DND-41 (cell line): Measurements from ENCODE around the gene MTSS2.

Source experiments
- ATAC-seq: fragments of 200-7000 bp; cut with Tn5 transposase; 3 replicates; pipeline ENCODE4 v1.9.1; 2021; ENCODE audit warnings: low read depth; ENCODE audit not compliant: insufficient read depth
- DNase-seq: peaks from one replicate; pipeline ENCODE4 v3.0.0-alpha.2; 2020
- H2AFZ ChIP-seq: 2 replicates; pipeline ENCODE4 v1.6.0; 2012; ENCODE audit warnings: low read depth, low read length
- H3K27ac ChIP-seq: 2 replicates; pipeline ENCODE4 v1.5.1; 2012; ENCODE audit warnings: low read length, inconsistent platforms
- H3K27me3 ChIP-seq: fragments of 200-600 bp; sonication (generic); 2 replicates; pipeline ENCODE4 v1.6.0; 2012; ENCODE audit warnings: low read length, mild to moderate bottlenecking, inconsistent platforms; ENCODE audit not compliant: insufficient read depth, poor library complexity
- H3K36me3 ChIP-seq: 2 replicates; pipeline ENCODE4 v1.5.1; 2012; ENCODE audit warnings: low read length, inconsistent platforms; ENCODE audit not compliant: insufficient read depth
- H3K4me1 ChIP-seq: 2 replicates; pipeline ENCODE4 v1.5.1; 2012; ENCODE audit warnings: mild to moderate bottlenecking, low read length; ENCODE audit not compliant: insufficient read depth
- H3K4me2 ChIP-seq: 2 replicates; pipeline ENCODE4 v1.6.0; 2012; ENCODE audit warnings: mild to moderate bottlenecking, moderate library complexity, low read length, inconsistent platforms; ENCODE audit not compliant: insufficient read depth
- H3K4me3 ChIP-seq, 2 experiments: fragments of 200-600 bp in 1 of 2; shearing (Covaris generic) in 1 of 2; 2 replicates each; pipeline ENCODE4 v1.5.1; 2012 to 2016; ENCODE audit warnings: inconsistent platforms in 2 of 2, low read length in 2 of 2, mild to moderate bottlenecking in 2 of 2, low read depth in 1 of 2, moderate library complexity in 1 of 2
- H3K79me2 ChIP-seq: 2 replicates; pipeline ENCODE4 v1.6.0; 2012; ENCODE audit warnings: low read length, inconsistent platforms; ENCODE audit not compliant: insufficient read depth
- H3K9ac ChIP-seq: 2 replicates; pipeline ENCODE4 v1.6.0; 2012; ENCODE audit warnings: low read depth, mild to moderate bottlenecking, inconsistent platforms, low read length, moderate library complexity
- H3K9me3 ChIP-seq: 2 replicates; pipeline ENCODE4 v1.5.1; 2012; ENCODE audit warnings: low read length, moderate library complexity, mild to moderate bottlenecking, inconsistent platforms; ENCODE audit not compliant: insufficient read depth, severe bottlenecking
- H4K20me1 ChIP-seq: 2 replicates; pipeline ENCODE4 v1.6.0; 2012; ENCODE audit warnings: low read length; ENCODE audit not compliant: insufficient read depth
- CTCF ChIP-seq: IDR thresholded peaks from 2 replicates; pipeline ENCODE4 v1.5.1; 2012; ENCODE audit warnings: borderline replicate concordance, low read length, moderate library complexity, mild to moderate bottlenecking; ENCODE audit not compliant: poor library complexity, severe bottlenecking; ENCODE audit errors: extremely low read depth
- EZH2 ChIP-seq: IDR thresholded peaks from 3 replicates; pipeline ENCODE4 v1.6.1; 2012; ENCODE audit warnings: borderline replicate concordance, low read depth, mild to moderate bottlenecking, moderate library complexity, low read length, inconsistent platforms; ENCODE audit not compliant: severe bottlenecking

The MTSS2 gene

GRCh38 chr16:70726892-70727361, 41.1 kb upstream of the MTSS2 start:
- no peak overlapping the region for H3K9ac ChIP-seq
- ATAC-seq, result no peak
- no peak overlapping the region for H3K4me3 ChIP-seq
- DNase-seq, result no peak
- 0 out of 2 replicates have a peak, but pooled peaks cover 2% of the 10 kb centered on the region for H4K20me1 ChIP-seq
- no peaks in the 10 kb centered on the region for H3K79me2 ChIP-seq
- no peak for TF ChIP-seq CTCF
- TF ChIP-seq EZH2, result no peak
- peaks cover 47% of the 10 kb centered on the region for H3K36me3 ChIP-seq
- no peaks in the 10 kb centered on the region for H3K27me3 ChIP-seq
- H3K9me3 ChIP-seq, result no peaks in the 10 kb centered on the region
- H2AFZ ChIP-seq, result no peak overlapping the region
- no peak overlapping the region for H3K27ac ChIP-seq
- no peaks in the 10 kb centered on the region for H3K4me1 ChIP-seq
- no peak overlapping the region for H3K4me2 ChIP-seq

- Histone ChIP-seq H3K4me2 (no peak overlapping the region), H3K4me3 (no peak overlapping the region), H3K4me1 (no peaks in the 10 kb centered on the region), H3K79me2 (no peaks in the 10 kb centered on the region), H4K20me1 (0 out of 2 replicates have a peak, but pooled peaks cover 2% of the 10 kb centered on the region), H3K9me3 (no peaks in the 10 kb centered on the region), H3K9ac (no peak overlapping the region), H2AFZ (no peak overlapping the region), H3K27ac (no peak overlapping the region), H3K27me3 (no peaks in the 10 kb centered on the region), H3K36me3 (peaks cover 47% of the 10 kb centered on the region)
- no peak for TF ChIP-seq EZH2
- no peak for TF ChIP-seq CTCF
- DNase-seq (no peak), ATAC-seq (no peak)
These were observed 40.3 kb upstream of the MTSS2 start for GRCh38 chr16:70725912-70726828.

GRCh38 chr16:70725024-70725911, 39.4 kb upstream of the MTSS2 start:
- no peak overlapping the region for H3K27ac ChIP-seq
- TF ChIP-seq CTCF (no peak), EZH2 (no peak)
- no peak overlapping the region for H3K9ac ChIP-seq
- H4K20me1 ChIP-seq, result 0 out of 2 replicates have a peak, but pooled peaks cover 2% of the 10 kb centered on the region
- no peaks in the 10 kb centered on the region for H3K27me3 ChIP-seq
- H3K9me3 ChIP-seq, result no peaks in the 10 kb centered on the region
- DNase-seq (no peak), ATAC-seq (no peak)
- no peaks in the 10 kb centered on the region for H3K4me1 ChIP-seq
- no peak overlapping the region for H3K4me3 ChIP-seq
- H3K4me2 ChIP-seq, result no peak overlapping the region
- no peaks in the 10 kb centered on the region for H3K79me2 ChIP-seq
- H2AFZ ChIP-seq, result no peak overlapping the region
- peaks cover 49% of the 10 kb centered on the region for H3K36me3 ChIP-seq
